Sigmoid colon (tissue), 7 donors: ENCODE data around the gene ZFAND2B. TPM values are rescaled to one million over a fixed set of nuclear protein-coding genes. Genes with fewer than 3 reads are reported as not detected.
A peak's percentile ranks its signal among the peaks of the same experiment; 100 is the strongest.

Source experiments
- DNase-seq: peaks from one replicate; pipeline ENCODE4 v3.0.0-alpha.2; 2019
- H3K27ac ChIP-seq, 4 donors: fragments of 200-600 bp; sonication (generic); one replicate each; pipeline ENCODE4 v1.5.1; 2016 to 2019; ENCODE audit warnings: mild to moderate bottlenecking in 1 of 4
- H3K27me3 ChIP-seq, 3 donors: fragments of 200-600 bp; sonication (generic); one replicate each; pipeline ENCODE4 v1.5.1; 2019; ENCODE audit warnings: mild to moderate bottlenecking in 1 of 3
- H3K36me3 ChIP-seq, 4 donors: fragments of 200-600 bp; sonication (generic); one replicate each; pipeline ENCODE4 v1.5.1; 2016 to 2019
- H3K4me1 ChIP-seq, 4 donors: fragments of 200-600 bp; sonication (generic); one replicate each; pipeline ENCODE4 v1.5.1; 2017 to 2019
- H3K4me3 ChIP-seq, 4 donors: fragments of 200-600 bp; sonication (generic); one replicate each; pipeline ENCODE4 v1.5.1; 2017 to 2019; ENCODE audit warnings: mild to moderate bottlenecking in 2 of 4, moderate library complexity in 1 of 4
- H3K9me3 ChIP-seq, 4 donors: fragments of 200-600 bp in 3 of 4; sonication (generic) in 3 of 4; one replicate each; pipeline versions ENCODE4 v1.5.1 to v1.6.1; 2013 to 2019
- CTCF ChIP-seq, 4 experiments: fragments of 450-650 bp in 3 of 4; fragments of 200-600 bp in 1 of 4; IDR thresholded peaks; one replicate each; pipeline ENCODE4 v1.5.1; 2016 to 2019; ENCODE audit warnings: antibody characterized with exemption in 4 of 4, mild to moderate bottlenecking in 3 of 4, moderate library complexity in 2 of 4
- EP300 ChIP-seq, 4 donors: sonication (generic); formaldehyde crosslinking; IDR thresholded peaks; one replicate each; pipeline ENCODE4 v1.6.1; 2017; ENCODE audit warnings: antibody characterized with exemption in 4 of 4
- POLR2A ChIP-seq, 2 donors: fragments of 450-650 bp; IDR thresholded peaks; one replicate each; pipeline ENCODE4 v1.6.1; 2016; ENCODE audit warnings: antibody characterized with exemption in 2 of 2, mild to moderate bottlenecking in 2 of 2, moderate library complexity in 2 of 2
- POLR2AphosphoS5 ChIP-seq, 4 donors: sonication (generic); formaldehyde crosslinking; IDR thresholded peaks; one replicate each; pipeline ENCODE4 v1.6.1; 2017; ENCODE audit warnings: antibody characterized with exemption in 4 of 4
- WGBS, 2 donors: extraction: QIAGEN DNeasy Blood & Tissue Kit; methylation state at CpG; one replicate each; pipeline ENCODE4 v1.1.7; 2013; 5-methylcytosine and 5-hydroxymethylcytosine counted together
- intact Hi-C: fragments of 100-400 bp; cut with DNase I; formaldehyde crosslinking; loops from one replicate; pipeline ENCODE4 v1.15.1; 2023
- polyA plus RNA-seq, 3 donors: library from polyadenylated mRNA; stranded (reverse); fragments of 200-250 nt; gene quantifications; one replicate each; pipeline ENCODE4 v1.2.3, GENCODE V29; 2013
- total RNA-seq, 4 donors: library from RNA; depleted of rRNA; stranded (reverse); fragments of >200 nt; gene quantifications; one replicate each; pipeline ENCODE4 v1.1.0, GENCODE V29; 2016
- donor health status: healthy with polysubstance abuse.
- donor health status: Bipolar disorder and iron deficiency.
- donor health status: healthy.

ZFAND2B gene, protein sequence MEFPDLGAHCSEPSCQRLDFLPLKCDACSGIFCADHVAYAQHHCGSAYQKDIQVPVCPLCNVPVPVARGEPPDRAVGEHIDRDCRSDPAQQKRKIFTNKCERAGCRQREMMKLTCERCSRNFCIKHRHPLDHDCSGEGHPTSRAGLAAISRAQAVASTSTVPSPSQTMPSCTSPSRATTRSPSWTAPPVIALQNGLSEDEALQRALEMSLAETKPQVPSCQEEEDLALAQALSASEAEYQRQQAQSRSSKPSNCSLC
- total RNA-seq (10 to 100 TPM; 26.9 to 55.8 (median 45.6) TPM), polyA plus RNA-seq (100 to 1,000 TPM in 1 of 3 donors, 10 to 100 TPM in 2; 52.4 to 103 (median 95.5) TPM)

DNA sequence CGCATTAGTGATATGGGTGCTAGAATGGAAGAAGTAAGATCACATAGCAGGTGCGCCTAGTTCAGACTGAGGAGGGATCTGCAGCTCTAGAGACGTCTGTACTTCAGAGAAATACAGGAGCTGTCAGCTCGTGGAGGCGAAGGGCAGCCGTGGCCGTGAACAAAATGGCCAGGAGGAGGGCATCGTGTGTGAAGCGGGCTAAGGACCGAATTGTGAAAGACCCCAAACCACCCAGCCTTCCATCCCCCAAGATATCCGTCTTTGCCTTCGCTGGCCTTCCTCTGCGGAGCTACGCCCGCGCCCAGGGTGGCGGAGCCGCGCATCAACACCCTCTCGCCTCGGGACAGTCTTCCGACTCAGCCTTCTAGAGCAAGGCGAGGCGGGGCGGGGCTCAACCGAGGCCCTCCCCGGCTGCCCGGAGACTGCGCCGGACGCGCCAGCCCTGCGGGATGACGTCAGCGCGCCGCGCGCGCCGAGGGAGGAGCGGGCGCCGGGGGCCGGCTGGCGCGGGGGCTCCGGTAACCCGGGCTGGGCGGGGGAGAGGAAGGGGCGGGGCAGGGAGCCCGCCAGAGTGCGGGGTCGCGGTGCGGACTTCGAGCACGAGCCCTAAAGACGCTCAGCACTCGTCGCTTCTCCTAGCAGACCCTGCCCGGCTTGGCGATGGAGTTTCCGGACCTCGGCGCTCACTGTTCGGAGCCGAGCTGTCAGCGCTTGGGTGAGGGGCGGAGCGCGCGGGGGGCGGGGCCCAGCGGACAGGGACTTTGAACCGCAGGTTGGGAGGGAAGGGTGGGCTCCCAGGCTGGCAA lies at the start of gene ZFAND2B:
Gene ZFAND2B, plus strand, starts transcription at position 455 of the 806 bp plus-strand sequence. Its CDS starts 206 bp downstream, at position 661.
- 0 to 1% methylated on average over 76 of the region's 76 CpGs for WGBS, 2 donors
- TF ChIP-seq POLR2A (IDR thresholded peaks at IDR 0.05), result peak; percentile 90 to 96
- peak; percentile 96 to 99 (median 98) for TF ChIP-seq POLR2AphosphoS5 (IDR thresholded peaks at IDR 0.05)
- TF ChIP-seq CTCF (IDR thresholded peaks at IDR 0.05), result peak in 3 of 4 experiments; percentile 4 to 24 (median 9)
- no peak for TF ChIP-seq EP300 (IDR thresholded peaks at IDR 0.05)
- Histone ChIP-seq H3K9me3 (no peaks in the 10 kb centered on the region), H3K27ac (peak within 1 kb of the TSS; percentile 93 to 97 (median 96)), H3K27me3 (no peaks in the 10 kb centered on the region), H3K36me3 (peaks cover 0 to 31% (median 13%) of the 10 kb centered on the region in 4 donors), H3K4me1 (peaks cover 0 to 22% (median 19%) of the 10 kb centered on the region in 4 donors), H3K4me3 (peak within 1 kb of the TSS; percentile 62 to 76 (median 68))
- intact Hi-C loops, result loop anchor here (1.0 kb wide), 3 partner anchors 11 to 46 kb away; partner anchors contain the start of gene NHEJ1
- peak; percentile 97 for DNase-seq

GRCh38 chr2:219157396-219157795 lies 49.2 kb upstream of the ZFAND2B start:
- H3K4me1 ChIP-seq, result peaks cover 0 to 13% (median 10%) of the 10 kb centered on the region in 4 donors
- TF ChIP-seq EP300 (IDR thresholded peaks at IDR 0.05) (no peak), POLR2AphosphoS5 (IDR thresholded peaks at IDR 0.05) (no peak), CTCF (IDR thresholded peaks at IDR 0.05) (no peak), POLR2A (IDR thresholded peaks at IDR 0.05) (no peak)
- H3K4me3 ChIP-seq, result no peak overlapping the region
- no peak overlapping the region for H3K27ac ChIP-seq
- peaks cover 0 to 27% (median 16%) of the 10 kb centered on the region in 4 donors for H3K36me3 ChIP-seq
- H3K9me3 ChIP-seq, result no peaks in the 10 kb centered on the region
- intact Hi-C loops, result loop anchor here (2.0 to 10.0 kb wide), 2 partner anchors 99 to 163 kb away; partner anchors contain the start of gene CRYBA2
- no peaks in the 10 kb centered on the region for H3K27me3 ChIP-seq
- DNase-seq, result no peak
- 92 to 95% methylated on average over 8 of the region's 8 CpGs for WGBS, 2 donors

DNA sequence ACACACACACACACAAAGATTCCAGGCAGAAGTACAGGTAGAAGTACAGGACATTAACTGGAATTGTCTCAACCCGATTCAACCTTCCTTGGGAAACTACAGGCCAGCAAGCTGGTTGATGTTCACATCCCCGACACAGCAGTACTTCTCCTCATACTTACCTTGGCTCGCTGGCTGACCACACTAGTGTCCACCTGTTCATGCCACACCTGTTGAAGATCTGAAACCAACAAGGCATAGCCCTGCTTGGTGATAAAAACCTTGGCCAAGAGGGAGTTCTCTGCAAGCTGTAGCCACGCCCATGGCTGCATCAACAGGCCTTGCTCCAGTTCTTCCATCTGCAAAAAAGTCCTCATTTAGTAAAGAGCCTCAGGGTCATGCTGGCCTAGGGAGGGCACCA lies 48.6 kb upstream of the ZFAND2B start:
- TF ChIP-seq POLR2A (IDR thresholded peaks at IDR 0.05), result no peak
- no peak for TF ChIP-seq EP300 (IDR thresholded peaks at IDR 0.05)
- no peak for TF ChIP-seq POLR2AphosphoS5 (IDR thresholded peaks at IDR 0.05)
- TF ChIP-seq CTCF (IDR thresholded peaks at IDR 0.05), result no peak
- Histone ChIP-seq H3K36me3 (peaks cover 0 to 25% (median 16%) of the 10 kb centered on the region in 4 donors), H3K4me3 (no peak overlapping the region), H3K4me1 (peaks cover 0 to 13% (median 10%) of the 10 kb centered on the region in 4 donors), H3K9me3 (no peaks in the 10 kb centered on the region), H3K27ac (no peak overlapping the region), H3K27me3 (no peaks in the 10 kb centered on the region)
- no peak for DNase-seq
- 78 to 90% methylated on average over 4 of the region's 4 CpGs for WGBS, 2 donors
- intact Hi-C loops, result loop anchor here (10.0 kb wide), 1 partner anchor 163 kb away; the partner anchor contains the start of gene CRYBA2

- DNase-seq, result no peak
- H3K36me3 ChIP-seq, result peaks cover 0 to 24% (median 16%) of the 10 kb centered on the region in 4 donors
- no peak overlapping the region for H3K27ac ChIP-seq
- H3K4me1 ChIP-seq, result peaks cover 0 to 13% (median 10%) of the 10 kb centered on the region in 4 donors
- TF ChIP-seq CTCF (IDR thresholded peaks at IDR 0.05) (no peak), EP300 (IDR thresholded peaks at IDR 0.05) (no peak), POLR2AphosphoS5 (IDR thresholded peaks at IDR 0.05) (no peak), POLR2A (IDR thresholded peaks at IDR 0.05) (no peak)
- H3K4me3 ChIP-seq, result no peak overlapping the region
- 91 to 96% methylated on average over 3 of the region's 3 CpGs for WGBS, 2 donors
- intact Hi-C loops, result loop anchor here (10.0 kb wide), 1 partner anchor 164 kb away; the partner anchor contains the start of gene CRYBA2
- no peaks in the 10 kb centered on the region for H3K9me3 ChIP-seq
- no peaks in the 10 kb centered on the region for H3K27me3 ChIP-seq
These were observed 48.0 kb upstream of the ZFAND2B start for GRCh38 chr2:219158586-219158985.
